HepG2 (cell line): ENCODE results near the gene C1QTNF6. TPM values are rescaled to one million over a fixed set of nuclear protein-coding genes. Genes with fewer than 3 reads are reported as not detected.
A peak's percentile ranks its signal among the peaks of the same experiment; 100 is the strongest.

Experiments used
- BCL3 ChIP-seq: sonication (generic); formaldehyde crosslinking; IDR thresholded peaks from 2 replicates; pipeline ENCODE4 v1.5.1; 2020; ENCODE audit warnings: mild to moderate bottlenecking, missing genetic modification reagents, moderate library complexity
- CC2D1A ChIP-seq: sonication (generic); formaldehyde crosslinking; IDR thresholded peaks from 2 replicates; pipeline ENCODE4 v1.8.1; 2023; ENCODE audit warnings: mild to moderate bottlenecking, missing genetic modification reagents
- DZIP1 ChIP-seq: sonication (generic); formaldehyde crosslinking; IDR thresholded peaks from 2 replicates; pipeline ENCODE4 v1.5.0; 2020; ENCODE audit warnings: mild to moderate bottlenecking, missing genetic modification reagents
- EEA1 ChIP-seq: sonication (generic); formaldehyde crosslinking; IDR thresholded peaks from 2 replicates; pipeline ENCODE4 v1.5.1; 2020; ENCODE audit warnings: mild to moderate bottlenecking, missing genetic modification reagents, borderline replicate concordance
- HNF1A ChIP-seq, 2 experiments: sonication (generic) in 1 of 2; formaldehyde crosslinking in 1 of 2; IDR thresholded peaks; 2 replicates each; pipeline versions ENCODE4 v1.4.0 to v1.6.1; 2016 to 2020; ENCODE audit warnings: borderline replicate concordance in 1 of 2, low read depth in 1 of 2, mild to moderate bottlenecking in 1 of 2, missing genetic modification reagents in 1 of 2
- ISX ChIP-seq: sonication (generic); formaldehyde crosslinking; conservative IDR thresholded peaks from 2 replicates; pipeline ENCODE4 v1.5.0; 2020; ENCODE audit warnings: missing genetic modification reagents
- KMT2B ChIP-seq: IDR thresholded peaks from 2 replicates; pipeline ENCODE4 v1.6.1; 2016; ENCODE audit warnings: missing genetic modification reagents, missing compliant biosample characterization
- LBX2 ChIP-seq: sonication (generic); formaldehyde crosslinking; IDR thresholded peaks from 2 replicates; pipeline ENCODE4 v1.5.0; 2020; ENCODE audit warnings: missing genetic modification reagents, mild to moderate bottlenecking, borderline replicate concordance
- NR2F2 ChIP-seq: IDR thresholded peaks from 2 replicates; pipeline ENCODE4 v1.6.1; 2012; ENCODE audit warnings: low read depth, inconsistent platforms, borderline replicate concordance
- RFXAP ChIP-seq: sonication (generic); formaldehyde crosslinking; IDR thresholded peaks from 2 replicates; pipeline ENCODE4 v1.4.0; 2020; ENCODE audit warnings: missing genetic modification reagents, borderline replicate concordance
- SIX1 ChIP-seq: sonication (generic); formaldehyde crosslinking; IDR thresholded peaks from 2 replicates; pipeline ENCODE4 v1.4.0; 2020; ENCODE audit warnings: missing genetic modification reagents, borderline replicate concordance
- TFE3 ChIP-seq: IDR thresholded peaks from 2 replicates; pipeline ENCODE4 v1.6.1; 2016
- TMF1 ChIP-seq: sonication (generic); formaldehyde crosslinking; IDR thresholded peaks from 2 replicates; pipeline ENCODE4 v1.8.1; 2022; ENCODE audit warnings: low read depth, missing genetic modification reagents
- ZBTB7B ChIP-seq: sonication (generic); formaldehyde crosslinking; IDR thresholded peaks from 2 replicates; pipeline ENCODE4 v1.4.0; 2020; ENCODE audit warnings: missing genetic modification reagents
- ZNF296 ChIP-seq: sonication (generic); formaldehyde crosslinking; conservative IDR thresholded peaks from 2 replicates; pipeline ENCODE4 v1.5.0; 2020; ENCODE audit warnings: mild to moderate bottlenecking, missing genetic modification reagents
- ZNF589 ChIP-seq: sonication (generic); formaldehyde crosslinking; conservative IDR thresholded peaks from 2 replicates; pipeline ENCODE4 v1.8.0; 2022; ENCODE audit warnings: mild to moderate bottlenecking, moderate library complexity, missing genetic modification reagents
- ZNF841 ChIP-seq: sonication (generic); formaldehyde crosslinking; IDR thresholded peaks from 2 replicates; pipeline ENCODE4 v1.8.1; 2023; ENCODE audit warnings: missing genetic modification reagents, borderline replicate concordance
- ZSCAN29 ChIP-seq: sonication (generic); formaldehyde crosslinking; conservative IDR thresholded peaks from 2 replicates; pipeline ENCODE4 v1.4.0; 2020; ENCODE audit warnings: mild to moderate bottlenecking, missing genetic modification reagents
- polyA plus RNA-seq, 8 experiments: library from polyadenylated mRNA; depleted of rRNA in 3 of 8; stranded (reverse) in 7 of 8; unstranded in 1 of 8; fragments of >200 nt; fragmentation: Illumina TruSeq in 4 of 8; extraction: Trizol in 4 of 8; gene quantifications; 2 replicates each; pipeline versions ENCODE4 v1.2.1 to v1.2.3, GENCODE V29; 2011 to 2016; ENCODE audit warnings: low read depth in 4 of 8, missing spikeins in 1 of 8, mixed read lengths in 1 of 8; ENCODE audit not compliant: insufficient read depth in 1 of 8
- total RNA-seq, 5 experiments: library from RNA; depleted of rRNA; stranded (reverse); fragments of >200 nt; fragmentation: Illumina TruSeq; extraction: Trizol; gene quantifications; 2 replicates each; pipeline ENCODE4 v1.2.3, GENCODE V29; 2016; ENCODE audit warnings: low read depth in 1 of 5

Gene C1QTNF6
- total and polyA plus RNA-seq, 2 of the 13 experiments (the other 11 are each of a cell fraction or from before 2014, with no cell fraction given): 2.7 to 6.9 TPM

GRCh38 chr22:37199103-37199759 is 11.2 kb upstream of the C1QTNF6 start (continued):
- TF ChIP-seq HNF1A (IDR thresholded peaks at IDR 0.05; ENCODE audit: low read depth) (no peak), HNF1A (CRISPR knock-in tag; IDR thresholded peaks at IDR 0.05; ENCODE audit: borderline replicate concordance) (peak; percentile 37; the same call in 1 of the 2 replicates), TFE3 (CRISPR knock-in tag) (no peak), TMF1 (CRISPR knock-in tag) (peak; percentile 60; the same call in 1 of the 2 replicates), SIX1 (CRISPR knock-in tag) (no peak), ISX (0 out of 2 replicates have a peak, but pooled peaks have one; percentile 47), RFXAP (CRISPR knock-in tag) (0 out of 2 replicates have a peak, but pooled peaks have one; percentile 69), ZSCAN29 (peak; percentile 42; the same call in 1 of the 2 replicates), BCL3 (CRISPR knock-in tag) (peak; percentile 84; the same call in 1 of the 2 replicates), DZIP1 (CRISPR knock-in tag) (peak; percentile 25; the same call in 1 of the 2 replicates), NR2F2 (no peak), CC2D1A (0 out of 2 replicates have a peak, but pooled peaks have one; percentile 46), ZNF589 (CRISPR knock-in tag) (0 out of 2 replicates have a peak, but pooled peaks have one; percentile 80), ZBTB7B (CRISPR knock-in tag) (0 out of 2 replicates have a peak, but pooled peaks have one; percentile 19), KMT2B (CRISPR knock-in tag) (peak; percentile 22; the same call in 1 of the 2 replicates), LBX2 (CRISPR knock-in tag) (no peak; the same call in 1 of the 2 replicates), ZNF841 (CRISPR knock-in tag) (no peak), EEA1 (CRISPR knock-in tag) (no peak), ZNF296 (CRISPR knock-in tag) (peak; percentile 73; the same call in 1 of the 2 replicates)
